ENCODE results near the gene TNRC18.

Gene TNRC18

DNA sequence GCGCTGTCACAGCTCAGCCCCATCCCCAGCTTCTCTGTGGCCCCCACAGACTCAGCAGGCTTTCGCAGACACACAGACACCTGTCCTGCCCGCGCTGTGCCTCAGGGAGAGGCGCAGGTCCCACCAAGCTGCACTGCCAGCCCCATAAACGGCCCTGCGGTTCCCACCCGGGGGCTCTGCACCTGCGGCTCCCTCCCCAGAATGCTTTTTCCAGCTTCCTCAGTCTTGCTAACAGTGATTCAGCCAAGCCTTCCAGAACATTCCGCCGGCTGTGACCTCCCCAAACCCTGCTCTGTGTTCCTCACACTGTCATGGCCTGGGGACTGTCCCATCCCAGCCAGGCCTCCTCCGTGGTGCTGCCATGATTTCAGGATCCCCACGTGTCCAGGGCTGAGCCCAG is 27.8 kb upstream of the TNRC18 start:
- DNase-seq (ENCODE audit: low read depth): no peak

DNA sequence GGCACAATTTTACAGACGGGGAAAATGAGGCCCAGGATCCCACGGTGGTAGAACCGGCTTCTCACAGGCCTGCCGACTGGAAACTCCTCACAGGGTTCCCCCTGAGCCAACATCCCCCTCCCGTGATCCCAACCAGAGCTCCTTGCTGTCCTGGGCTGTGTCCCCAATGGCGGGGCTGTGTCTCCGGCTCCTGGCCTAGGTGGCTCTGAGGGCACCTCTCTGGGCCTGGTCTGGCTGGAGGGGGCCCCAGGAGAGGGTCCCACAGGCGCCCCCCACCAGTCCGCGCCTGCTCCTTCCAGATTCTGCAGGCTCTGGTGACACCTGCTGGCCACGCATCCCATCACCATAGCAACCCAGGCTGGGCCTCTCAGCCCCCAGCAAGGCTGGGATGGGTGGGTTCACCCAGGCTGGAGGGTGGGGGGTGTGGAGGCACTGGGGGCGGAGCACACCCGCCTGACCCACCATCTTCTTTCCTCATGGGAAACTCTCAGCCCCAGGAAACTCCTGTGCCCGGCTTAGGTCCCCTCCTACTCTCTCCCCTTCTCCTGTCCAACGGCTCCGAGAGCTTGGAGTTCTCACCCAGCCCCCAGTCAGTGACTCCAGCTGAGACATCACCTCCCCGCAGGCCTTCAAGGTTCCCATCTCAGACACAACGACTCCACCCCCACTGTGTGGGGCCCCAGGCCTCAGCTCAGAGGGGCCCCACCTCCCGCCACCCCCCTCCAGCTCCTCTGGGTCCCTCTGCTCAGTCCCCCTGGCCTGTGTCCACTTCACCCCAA is 27.1 kb upstream of the TNRC18 start:
- peak; percentile 22 for DNase-seq (ENCODE audit: low read depth)

DNA sequence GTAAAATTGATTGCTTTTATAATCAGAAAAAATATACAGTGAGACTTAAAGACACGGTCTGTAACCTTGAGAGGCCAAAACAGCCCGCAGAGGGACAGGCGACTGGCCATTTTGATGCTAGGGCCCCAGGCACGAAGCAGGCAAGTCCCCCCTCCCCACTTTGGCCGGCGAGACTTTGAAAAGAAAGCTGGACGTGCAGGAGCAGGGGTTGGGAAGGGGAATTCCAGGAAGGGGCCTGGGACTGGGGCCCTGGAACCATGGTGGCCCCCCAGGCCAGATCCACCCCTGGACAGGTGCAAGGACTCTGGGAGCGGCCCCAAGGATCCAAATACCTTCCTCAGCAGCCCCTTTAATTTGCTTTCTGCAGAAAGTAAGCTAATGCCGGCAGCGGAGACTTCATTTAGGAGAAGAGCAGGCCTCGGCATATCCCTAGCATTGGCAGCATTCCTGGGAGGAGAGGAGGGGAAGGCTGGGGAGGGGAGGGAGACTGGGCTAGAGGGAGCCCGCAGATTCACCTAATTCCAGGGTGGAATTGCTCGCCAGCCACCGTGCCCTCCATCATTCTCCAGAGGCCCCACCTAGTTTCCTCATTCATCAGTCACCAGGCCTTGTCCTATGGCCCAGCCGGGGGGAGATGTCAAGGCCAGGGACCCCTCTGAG is 24.9 kb upstream of the TNRC18 start:
- no peak for DNase-seq (ENCODE audit: low read depth)

DNA sequence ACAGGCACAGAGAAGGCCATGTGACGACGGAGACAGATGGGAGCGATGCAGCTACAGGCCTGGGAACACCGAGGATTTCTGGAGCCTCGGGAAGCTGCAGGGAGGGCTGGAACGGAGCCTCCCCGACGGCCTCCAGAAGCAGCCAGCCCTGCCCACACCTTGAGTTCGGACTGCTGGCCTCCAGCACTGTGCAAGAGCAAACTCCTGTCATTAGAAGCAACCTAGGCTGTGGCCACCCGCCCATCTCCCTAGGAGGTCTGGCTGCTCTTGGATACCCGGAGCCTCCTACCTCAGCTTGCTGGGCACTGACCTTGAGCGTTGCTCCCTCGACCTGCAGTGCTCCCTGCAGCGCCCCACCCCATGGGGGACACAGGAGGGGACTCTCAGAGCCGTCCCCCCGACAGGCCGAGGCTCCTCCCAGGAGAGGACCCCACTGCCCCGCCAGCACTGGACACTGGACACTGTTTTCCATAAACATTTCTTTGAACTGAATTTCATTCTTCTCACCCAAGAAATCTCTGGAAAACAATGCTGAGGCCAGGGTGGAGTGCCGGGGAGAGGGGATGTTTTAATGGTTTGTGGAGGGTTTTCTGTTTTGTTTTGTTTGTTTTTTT is 22.5 kb upstream of the TNRC18 start:
- no peak for DNase-seq (ENCODE audit: low read depth)

DNA sequence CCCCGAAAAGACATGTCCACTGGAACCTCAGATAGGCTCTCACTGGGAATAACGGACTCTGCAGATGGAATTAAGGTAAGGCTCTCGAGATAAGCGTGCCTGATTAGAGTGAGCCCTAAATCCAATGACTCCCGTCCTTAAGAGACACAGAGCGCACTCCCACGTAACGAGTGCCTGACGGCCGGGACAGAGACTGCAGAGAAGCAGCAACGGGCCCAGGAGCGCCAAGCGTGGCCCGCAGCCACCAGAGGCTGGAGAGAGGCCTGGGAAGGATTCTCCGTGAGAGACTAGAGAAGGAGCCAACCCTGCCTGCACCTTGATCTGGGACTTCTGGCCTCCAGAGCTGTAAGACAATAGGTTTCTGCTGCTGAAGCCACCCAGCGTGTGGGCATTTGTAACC is 20.0 kb upstream of the TNRC18 start:
- no peak for DNase-seq (ENCODE audit: low read depth)

DNA sequence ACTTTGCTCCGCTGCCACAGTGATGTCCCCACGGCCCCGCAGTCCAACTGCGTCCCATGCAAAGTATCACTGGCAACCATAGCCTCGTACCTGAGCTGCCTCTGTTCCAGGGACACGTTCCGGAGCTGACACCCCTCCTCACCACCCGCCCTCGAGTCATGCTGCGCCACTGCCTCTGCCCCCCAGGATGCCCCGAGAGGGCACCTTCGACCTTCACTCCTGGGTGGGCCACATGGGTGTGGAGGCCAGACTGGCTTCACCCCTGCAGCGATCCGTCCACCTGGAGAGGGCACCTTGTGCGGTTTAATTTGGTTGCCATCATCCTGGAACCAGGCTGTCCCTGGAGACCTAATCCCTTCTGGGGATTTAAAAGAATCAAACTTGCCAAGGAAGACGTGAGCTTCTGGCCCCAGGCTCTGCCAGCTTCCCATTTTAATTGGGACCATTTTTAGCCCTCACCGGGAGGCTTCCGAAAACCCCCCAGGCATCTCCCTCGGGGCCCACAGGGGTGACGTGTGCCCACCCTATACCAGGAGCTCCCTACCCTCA is 19.2 kb upstream of the TNRC18 start:
- no peak for DNase-seq (ENCODE audit: low read depth)

DNA sequence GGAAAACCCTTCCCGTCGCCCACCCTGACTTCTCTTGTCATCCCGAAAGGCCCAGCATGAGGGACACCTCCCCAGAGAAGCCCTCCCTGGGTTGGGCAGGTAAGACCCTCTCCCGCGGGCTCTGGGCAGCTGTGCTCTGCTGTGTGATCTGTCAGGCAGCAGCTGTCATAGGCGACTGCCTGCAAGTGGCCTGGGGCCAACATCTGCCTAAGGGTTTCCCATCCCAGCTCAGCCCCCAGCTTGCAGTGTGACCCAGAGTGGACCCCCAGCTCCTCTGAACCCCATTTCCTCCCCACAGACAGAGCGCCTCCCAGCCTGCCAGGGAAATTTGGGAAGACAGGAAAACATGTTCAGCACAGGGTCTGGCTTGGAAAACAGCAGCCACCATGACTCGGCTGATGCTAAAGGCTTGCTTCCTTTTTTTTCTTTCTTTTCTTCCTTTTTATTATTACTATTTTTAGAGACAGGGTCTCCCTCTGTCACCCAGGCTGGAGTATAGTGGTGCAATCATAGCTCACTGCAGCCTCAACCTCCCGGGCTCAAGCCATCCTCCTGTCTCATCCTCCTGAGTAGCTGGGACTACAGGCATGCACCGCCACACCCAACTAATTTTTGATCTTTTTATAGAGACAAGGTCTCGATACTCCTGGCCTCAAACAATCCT is 18.3 kb upstream of the TNRC18 start:
- no peak for DNase-seq (ENCODE audit: low read depth)

DNA sequence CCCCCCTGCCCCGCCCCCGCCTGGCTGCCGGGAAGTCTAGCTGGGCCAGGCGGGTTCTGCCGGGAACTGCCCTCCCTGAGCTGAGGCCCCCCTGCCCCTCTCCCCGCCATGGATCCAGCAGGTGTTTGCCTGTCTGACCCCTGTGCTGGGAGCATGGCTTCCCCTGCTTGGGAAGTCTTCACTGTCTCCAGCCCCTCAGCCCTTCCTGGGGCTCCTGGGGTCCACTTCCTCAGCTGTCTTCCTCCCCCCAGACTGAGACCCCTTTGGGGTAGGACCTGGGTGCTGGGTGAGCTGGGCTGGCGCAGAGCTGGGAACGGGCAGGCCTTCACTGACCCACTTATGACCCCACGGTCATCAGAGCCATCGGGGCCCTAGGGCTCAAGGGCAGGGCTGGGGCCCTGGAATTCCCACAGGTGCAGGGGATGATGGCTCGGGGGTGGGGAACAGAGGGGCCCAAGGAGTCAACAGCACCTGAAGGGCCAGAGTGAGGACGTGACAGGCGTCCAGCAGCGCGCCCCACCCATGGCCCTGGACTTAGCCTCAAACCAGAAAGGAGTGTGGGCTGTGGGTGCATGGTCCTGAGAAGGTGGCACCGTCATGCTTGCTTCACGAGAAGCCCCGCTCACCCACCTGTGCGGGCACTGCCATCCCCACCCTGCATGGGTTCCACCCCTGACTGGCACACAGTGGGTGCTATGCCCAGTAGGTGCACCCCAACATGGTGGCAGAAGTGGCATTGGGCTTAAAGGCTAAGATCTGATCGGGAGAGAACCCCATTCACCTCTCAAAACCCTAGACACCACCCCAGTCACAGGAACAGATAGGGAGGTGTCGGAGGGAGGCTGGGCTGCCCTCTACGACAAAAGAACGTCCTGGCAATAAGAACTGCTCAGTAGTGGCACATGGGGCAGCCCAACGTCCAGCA is 16.2 kb upstream of the TNRC18 start:
- DNase-seq (ENCODE audit: low read depth): no peak

DNA sequence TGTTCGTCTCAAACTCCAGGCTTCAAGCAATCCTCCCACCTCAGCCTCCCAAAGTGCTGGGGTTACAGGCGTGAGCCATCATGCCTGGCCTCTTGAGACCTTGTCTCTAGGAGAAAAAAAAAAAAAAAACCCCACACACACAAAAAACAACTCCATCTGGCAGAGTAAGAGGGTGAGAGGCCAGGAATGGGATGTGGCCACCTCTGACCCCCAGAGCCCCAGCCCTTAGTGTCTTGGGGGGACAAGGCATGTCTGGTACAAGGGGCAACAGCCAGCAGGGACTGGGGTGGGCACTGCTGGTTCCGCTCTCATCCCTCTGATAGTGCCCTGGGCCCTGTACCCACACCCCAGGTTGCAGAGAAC is 15.6 kb upstream of the TNRC18 start:
- no peak for DNase-seq (ENCODE audit: low read depth)

DNA sequence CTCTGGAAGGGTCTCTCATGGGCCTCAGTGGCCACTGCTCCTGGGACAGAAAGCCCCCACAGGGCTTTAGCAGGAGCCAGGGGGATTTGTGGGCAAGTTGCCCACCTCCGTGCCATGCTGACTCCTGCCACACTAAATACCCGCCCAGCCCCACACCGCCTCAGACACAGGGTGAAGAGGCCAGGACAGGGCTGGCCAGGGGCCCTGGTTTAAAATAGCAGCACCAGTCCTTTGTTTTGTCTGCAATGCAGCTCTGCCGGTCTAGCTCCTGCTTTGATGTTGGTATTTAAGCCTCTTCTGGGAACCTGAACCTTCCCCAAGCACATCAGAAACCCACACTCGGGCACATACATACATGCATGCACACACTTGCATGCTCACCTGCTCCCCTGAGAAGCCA is 14.4 kb upstream of the TNRC18 start:
- no peak for DNase-seq (ENCODE audit: low read depth)

DNA sequence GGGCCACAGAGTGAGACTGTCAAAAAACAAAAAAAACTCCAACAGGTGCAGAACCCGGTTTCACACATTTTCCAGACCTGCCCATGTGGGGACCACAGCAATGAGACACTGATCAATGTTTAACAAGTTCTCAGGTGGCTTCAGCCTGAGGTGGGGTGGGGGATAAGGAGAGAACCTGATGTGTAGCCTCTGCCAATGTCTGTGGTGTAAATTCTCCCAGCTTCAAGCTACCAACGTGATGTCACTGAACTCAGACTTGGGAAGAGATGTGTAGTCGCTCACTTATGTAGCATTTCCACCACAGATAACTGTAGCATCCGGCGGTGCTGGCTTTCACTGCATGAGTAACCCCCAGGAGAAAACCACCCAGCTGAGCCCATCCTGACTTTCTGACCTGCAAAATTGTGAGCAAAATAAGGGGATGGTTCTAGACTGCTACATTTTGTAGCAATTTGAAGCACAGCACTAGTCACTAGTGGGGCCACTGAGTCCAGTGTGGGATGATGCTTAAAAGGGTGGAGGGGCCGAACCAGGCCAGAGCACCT is 13.8 kb upstream of the TNRC18 start:
- DNase-seq (ENCODE audit: low read depth): no peak

DNA sequence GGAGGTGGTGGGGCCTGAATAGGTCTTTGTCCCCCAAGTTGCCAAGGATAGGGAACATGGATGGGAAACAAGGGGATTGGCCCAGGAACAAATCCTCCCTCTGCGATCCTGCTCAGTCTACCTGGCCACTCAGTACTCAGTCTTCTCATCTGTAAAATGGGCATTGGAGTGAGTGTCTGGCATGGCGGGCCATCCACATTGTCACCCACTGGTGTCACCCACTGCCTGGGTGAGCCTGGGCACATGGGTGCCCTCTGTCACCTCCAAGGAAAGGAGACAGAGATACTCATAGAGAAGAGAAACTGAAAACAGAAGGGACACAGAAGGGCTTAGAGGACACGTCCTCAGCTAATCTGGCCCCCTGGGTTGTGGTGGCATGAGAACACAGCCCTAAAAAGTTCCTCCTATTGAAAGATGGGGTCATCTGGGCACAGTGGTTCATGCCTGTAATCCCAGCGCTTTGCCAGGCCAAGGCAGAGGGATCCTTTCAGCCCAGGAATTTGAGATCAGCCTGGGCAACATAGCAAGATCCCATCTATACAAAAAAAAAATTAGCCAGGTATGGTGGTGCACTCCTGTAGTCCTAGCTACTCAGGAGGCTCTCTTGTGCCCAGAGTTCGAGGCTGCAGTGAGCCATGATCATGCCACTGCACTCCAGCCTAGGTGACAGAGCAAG is 12.5 kb upstream of the TNRC18 start:
- DNase-seq (ENCODE audit: low read depth): no peak

DNA sequence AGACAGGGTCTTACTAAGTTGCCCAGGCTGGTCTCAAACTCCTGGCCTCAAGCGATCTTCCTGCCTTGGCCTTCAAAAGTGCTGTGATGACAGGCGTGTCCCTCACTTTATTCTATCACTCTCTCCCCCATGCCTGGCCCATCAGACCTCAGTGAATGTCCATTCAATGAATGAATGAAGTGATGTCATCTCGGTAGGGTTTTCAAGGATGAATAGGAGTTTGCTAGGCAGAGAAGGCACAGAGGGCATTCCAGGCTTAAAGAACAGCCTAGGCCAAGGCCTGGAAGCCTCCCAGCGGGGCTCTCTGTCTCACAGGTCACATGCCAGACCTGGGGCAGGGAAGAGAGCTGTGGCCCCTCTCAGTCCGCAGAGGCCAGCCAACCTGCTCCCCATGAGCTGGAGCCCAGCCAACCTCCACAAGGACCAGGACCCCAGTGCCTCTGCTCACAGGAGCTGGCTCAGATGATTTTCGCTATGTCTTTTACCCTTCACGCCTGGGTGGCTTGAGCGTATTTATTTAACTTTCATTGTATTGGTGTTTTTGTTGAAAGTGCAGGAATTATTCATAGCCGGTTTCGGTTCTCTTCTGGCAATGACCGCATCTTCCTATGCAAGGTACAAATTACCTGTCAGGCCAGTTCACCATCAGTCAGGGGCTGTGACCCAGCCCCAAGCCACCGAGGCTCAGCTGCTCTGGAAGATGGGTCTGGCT is 11.8 kb upstream of the TNRC18 start:
- no peak for DNase-seq (ENCODE audit: low read depth)

DNA sequence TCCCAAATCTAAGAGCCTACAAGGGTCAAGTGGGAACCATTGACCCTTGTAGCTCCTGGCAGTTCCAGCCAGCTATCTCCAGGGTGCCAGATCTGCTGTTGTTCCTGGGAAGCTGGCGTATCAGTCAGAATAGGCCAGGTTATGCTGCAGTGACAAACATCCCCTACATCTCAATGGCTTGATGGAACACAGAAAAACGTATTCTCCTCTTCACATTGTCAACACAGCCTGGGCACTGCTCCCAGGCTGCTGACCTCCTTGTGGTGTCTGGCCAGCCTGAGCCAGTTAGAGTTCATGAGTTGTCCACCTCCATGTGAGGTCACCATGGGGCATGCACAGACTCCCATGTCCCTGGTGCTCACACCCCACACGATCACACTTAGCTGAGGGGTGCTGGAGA is 9.5 kb upstream of the TNRC18 start:
- DNase-seq (ENCODE audit: low read depth): no peak

DNA sequence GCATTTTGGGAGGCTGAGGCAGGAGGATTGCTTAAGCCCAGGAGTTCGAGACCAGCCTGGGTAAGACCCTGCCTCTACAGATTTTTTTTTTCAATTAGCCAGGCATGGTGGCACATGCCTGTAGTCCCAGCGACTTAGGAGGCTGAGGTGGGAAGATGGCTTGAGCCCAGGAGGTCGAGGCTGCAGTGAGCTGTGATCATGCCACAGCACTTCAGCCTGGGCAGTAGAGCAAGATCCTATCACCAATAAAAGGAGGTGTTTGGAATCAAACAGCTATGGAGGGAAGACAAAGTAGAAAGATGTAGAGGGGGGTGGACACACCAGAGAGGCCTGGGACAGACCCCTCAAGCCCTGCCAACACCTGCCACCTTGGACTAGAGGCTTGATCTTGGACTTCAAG is 9.1 kb upstream of the TNRC18 start:
- no peak for DNase-seq (ENCODE audit: low read depth)

DNA sequence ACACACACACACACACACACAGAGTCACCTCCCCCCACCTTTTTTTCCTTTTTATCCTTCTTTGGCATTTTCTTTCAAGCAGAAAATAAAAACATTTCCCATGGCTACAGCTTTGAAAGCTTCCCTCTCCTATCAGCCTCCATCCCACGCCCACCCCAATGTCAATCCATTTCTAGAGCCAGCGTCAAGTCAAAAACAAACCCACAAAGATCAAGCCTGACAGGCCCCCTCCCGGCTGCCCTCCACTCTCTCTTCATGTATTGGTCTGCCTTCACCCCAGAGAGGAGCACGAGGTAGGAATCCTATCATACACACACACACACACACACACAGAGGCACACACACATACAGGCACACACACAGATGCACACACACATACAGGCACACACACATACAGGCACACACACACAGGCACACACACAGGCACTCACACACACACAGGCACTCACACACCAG is 8.0 kb upstream of the TNRC18 start:
- no peak for DNase-seq (ENCODE audit: low read depth)

DNA sequence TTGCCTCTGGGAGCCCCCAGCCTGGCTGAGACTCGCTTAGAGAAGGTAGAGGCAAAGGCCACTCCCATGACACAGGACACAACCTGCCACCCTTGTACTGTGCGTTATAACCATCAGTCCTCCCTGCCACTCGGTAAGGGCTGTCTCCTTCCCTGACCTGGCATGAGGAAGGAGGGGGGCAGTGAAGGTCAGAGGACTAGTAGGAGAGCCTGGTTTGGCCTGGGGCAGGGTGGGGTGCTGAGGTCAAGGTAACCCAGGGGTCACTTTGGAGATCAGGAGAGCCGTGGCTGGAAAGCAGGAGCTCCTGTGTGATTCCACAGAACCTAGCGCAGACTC is 6.9 kb upstream of the TNRC18 start:
- DNase-seq (ENCODE audit: low read depth): no peak

DNA sequence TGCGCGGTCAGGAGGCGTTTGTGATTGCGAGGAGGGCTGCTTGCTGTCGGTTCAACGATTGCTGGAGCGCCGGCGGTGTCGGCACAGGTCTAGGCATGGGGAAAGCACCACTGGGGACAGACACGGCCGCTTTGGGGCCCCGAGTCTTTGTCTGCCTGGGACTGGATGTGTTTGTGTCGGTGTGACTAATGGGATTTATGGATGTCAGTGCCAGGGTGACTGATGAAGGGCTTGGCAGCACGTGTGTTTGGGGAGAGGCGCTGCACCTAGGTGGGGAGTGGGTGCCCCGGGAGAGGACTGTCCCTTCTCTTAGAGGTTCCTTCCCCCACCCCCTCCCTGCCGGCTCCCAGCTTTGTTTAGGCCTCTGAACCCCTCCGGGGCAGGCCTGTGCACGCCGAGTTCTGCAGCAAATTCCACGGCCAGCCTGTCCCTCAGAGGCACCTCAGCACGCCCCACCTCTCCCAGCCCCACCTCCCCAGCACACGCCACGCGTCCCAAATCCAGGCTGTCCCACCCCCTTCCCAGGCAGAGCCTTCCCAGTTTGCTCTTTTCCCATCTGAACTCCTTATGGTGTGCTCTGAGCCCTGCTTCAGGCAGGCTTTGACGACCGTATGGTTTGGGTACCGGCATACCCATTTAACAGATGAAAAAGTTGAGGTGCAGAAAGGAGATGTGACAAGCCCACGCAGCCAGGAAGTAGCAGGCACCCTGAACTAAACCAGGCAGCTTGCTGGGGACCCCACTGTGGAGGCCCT is 6.4 kb upstream of the TNRC18 start:
- DNase-seq (ENCODE audit: low read depth): no peak

DNA sequence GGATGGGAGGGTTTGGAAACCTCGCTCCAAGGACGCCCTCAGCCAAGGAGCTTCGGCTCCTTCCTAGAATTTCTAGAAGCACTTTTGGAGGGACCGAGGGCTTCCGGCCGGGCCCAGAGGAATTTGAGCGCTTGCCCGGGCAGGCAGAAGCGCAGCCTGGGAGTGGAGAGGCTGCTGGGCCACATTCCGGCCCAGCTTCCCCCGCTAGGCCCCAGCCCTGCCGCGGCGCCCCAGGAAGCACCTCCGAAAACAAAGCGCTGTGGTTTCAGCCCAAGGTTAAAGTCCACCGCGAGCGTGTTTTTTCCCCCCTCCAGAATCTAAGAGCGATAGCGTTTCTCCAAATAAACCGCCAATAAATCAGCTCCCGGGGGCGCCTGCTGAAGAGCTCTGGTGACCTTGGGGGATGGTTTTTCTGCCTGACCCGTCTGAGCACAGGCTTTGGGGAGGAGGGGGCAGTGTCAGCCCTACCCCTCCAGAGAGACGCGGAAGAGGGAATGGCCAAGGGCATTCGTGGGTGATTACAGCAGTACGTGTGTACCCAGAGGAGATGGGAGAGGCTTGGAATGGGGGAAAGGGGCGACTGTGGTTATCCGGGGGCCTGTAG is 5.7 kb upstream of the TNRC18 start:
- DNase-seq (ENCODE audit: low read depth): no peak
